ENCODE measurements around the gene C9orf152.

The C9orf152 gene

DNA sequence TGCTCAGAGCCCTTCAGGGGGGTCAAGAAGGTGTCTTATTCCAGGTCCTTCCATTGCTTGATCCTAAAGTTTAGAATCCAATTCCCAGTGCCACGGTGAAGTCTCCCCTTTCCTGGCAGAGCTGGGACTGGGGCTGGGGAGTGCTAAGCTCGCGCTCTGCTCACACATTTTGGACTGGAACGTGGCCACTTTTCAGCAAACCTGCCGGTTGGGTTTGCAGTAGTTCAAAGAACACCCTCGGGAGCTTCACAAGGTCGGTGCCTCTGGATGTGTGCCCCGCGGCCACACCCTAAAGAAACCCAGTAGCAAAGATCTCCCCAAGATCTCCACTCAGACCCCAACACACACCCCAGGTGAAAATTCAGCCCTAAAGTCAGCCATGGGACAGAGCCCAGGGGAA is at the start of gene C9orf152:
TSS of gene C9orf152 (minus strand) at position 129 of the 400 bp plus-strand sequence. CDS start 580 bp downstream, outside the sequence.
- TF ChIP-seq, protein P1, sequence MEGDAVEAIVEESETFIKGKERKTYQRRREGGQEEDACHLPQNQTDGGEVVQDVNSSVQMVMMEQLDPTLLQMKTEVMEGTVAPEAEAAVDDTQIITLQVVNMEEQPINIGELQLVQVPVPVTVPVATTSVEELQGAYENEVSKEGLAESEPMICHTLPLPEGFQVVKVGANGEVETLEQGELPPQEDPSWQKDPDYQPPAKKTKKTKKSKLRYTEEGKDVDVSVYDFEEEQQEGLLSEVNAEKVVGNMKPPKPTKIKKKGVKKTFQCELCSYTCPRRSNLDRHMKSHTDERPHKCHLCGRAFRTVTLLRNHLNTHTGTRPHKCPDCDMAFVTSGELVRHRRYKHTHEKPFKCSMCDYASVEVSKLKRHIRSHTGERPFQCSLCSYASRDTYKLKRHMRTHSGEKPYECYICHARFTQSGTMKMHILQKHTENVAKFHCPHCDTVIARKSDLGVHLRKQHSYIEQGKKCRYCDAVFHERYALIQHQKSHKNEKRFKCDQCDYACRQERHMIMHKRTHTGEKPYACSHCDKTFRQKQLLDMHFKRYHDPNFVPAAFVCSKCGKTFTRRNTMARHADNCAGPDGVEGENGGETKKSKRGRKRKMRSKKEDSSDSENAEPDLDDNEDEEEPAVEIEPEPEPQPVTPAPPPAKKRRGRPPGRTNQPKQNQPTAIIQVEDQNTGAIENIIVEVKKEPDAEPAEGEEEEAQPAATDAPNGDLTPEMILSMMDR (IDR thresholded peaks at IDR 0.05): no peak

GRCh38 chr9:110257097-110257841 is 49.3 kb upstream of the C9orf152 start:
- TF ChIP-seq, protein P1 (IDR thresholded peaks at IDR 0.05): no peak

DNA sequence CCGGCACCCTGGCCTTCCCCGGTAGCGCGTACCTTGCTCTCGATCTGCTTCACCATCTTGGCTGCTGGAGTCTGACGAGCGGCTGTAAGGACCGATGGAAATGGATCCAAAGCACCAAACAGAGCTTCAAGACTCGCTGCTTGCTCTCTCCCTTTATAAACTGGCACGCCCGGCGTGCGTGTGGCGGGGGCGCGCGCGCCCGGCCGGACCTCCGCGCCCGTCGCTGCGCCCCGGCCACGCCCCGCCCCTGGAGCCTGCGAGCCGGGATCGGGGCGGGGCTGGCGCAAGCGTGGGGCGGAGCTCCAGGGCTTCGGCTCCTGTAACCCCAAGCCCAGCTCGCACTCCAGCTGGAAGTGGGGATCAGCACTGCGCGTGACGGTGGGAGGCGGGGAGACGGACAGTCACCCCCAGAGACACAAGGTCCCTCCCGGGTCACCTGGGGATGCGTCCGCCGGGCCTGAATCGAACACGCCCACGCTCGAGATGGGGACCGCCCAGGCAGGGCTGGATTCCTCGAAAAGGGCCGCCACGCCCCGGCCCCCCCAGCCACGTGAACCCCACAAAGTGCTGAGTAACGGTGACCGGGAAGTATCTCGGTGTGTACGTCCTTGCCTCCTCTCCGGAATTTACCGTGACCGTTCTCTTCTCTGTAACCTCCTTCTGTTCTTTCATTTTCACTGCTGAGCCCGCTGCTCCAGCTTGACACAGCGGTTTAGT is 48.6 kb upstream of the C9orf152 start, which contains the start of gene TXN:
TSS of gene TXN (minus strand) at position 128 of the 717 bp plus-strand sequence. CDS start at position 56, 72 bp downstream.
- TF ChIP-seq, protein P1 (IDR thresholded peaks at IDR 0.05): no peak

GRCh38 chr9:110255463-110256379 is 47.8 kb upstream of the C9orf152 start:
- TF ChIP-seq, protein P1 (IDR thresholded peaks at IDR 0.05): no peak

- TF ChIP-seq, protein P1 (IDR thresholded peaks at IDR 0.05): no peak
Observed at GRCh38 chr9:110255034-110255462, 47.1 kb upstream of the C9orf152 start.

DNA sequence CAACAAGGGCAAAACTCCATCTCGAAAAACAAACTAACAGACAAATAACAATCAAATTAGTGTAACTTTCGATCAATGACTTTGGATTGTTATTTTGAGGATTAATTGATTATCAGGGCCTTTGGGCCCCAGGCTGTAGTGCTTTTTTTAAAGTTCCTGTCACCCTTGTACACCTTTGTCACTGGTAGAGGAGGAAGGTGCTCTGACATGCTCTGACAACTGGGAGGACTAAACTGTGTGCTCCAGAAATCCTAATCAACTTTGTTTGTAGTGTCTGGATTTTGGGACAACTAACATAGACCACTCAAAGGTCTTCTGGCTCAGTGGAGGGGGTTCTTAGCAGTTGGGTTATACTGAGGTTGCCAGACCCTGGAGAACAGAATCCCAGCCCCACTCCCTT is 46.5 kb upstream of the C9orf152 start:
- TF ChIP-seq, protein P1 (IDR thresholded peaks at IDR 0.05): no peak
